HEK293 (cell line): Measurements from ENCODE around the gene HOXD1.

ENCODE experiments used
- BCL11B ChIP-seq: fragments of 450-650 bp; formaldehyde crosslinking; IDR thresholded peaks from 2 replicates; pipeline ENCODE4 v1.5.1; 2016; ENCODE audit warnings: low read depth, missing biosample characterization, missing genetic modification characterization
- GLIS2 ChIP-seq: fragments of 450-650 bp; formaldehyde crosslinking; IDR thresholded peaks from 2 replicates; pipeline ENCODE4 v1.5.1; 2016; ENCODE audit warnings: missing biosample characterization, missing genetic modification characterization
- IKZF3 ChIP-seq: fragments of 450-650 bp; IDR thresholded peaks from 2 replicates; pipeline ENCODE4 v1.5.0; 2018; ENCODE audit warnings: missing biosample characterization, mild to moderate bottlenecking, missing genetic modification characterization, moderate library complexity
- KLF9 ChIP-seq: fragments of 450-650 bp; formaldehyde crosslinking; IDR thresholded peaks from 2 replicates; pipeline ENCODE4 v1.5.1; 2016; ENCODE audit warnings: missing biosample characterization, missing genetic modification characterization, low read depth
- MEIS1 ChIP-seq: sonication (generic); formaldehyde crosslinking; IDR thresholded peaks from 2 replicates; pipeline ENCODE4 v1.8.1; 2022; ENCODE audit warnings: missing genetic modification reagents, mild to moderate bottlenecking, borderline replicate concordance
- SP7 ChIP-seq: fragments of 450-650 bp; formaldehyde crosslinking; IDR thresholded peaks from 2 replicates; pipeline ENCODE4 v1.5.1; 2016; ENCODE audit warnings: missing biosample characterization, missing genetic modification characterization
- TRIM28 ChIP-seq: IDR thresholded peaks from 2 replicates; pipeline ENCODE4 v1.6.1; 2011; ENCODE audit warnings: low read length, control low read depth, borderline replicate concordance
- ZBTB17 ChIP-seq: fragments of 450-650 bp; formaldehyde crosslinking; IDR thresholded peaks from 2 replicates; pipeline ENCODE4 v1.5.1; 2016; ENCODE audit warnings: missing biosample characterization, missing genetic modification characterization
- ZBTB48 ChIP-seq: fragments of 450-650 bp; formaldehyde crosslinking; IDR thresholded peaks from 2 replicates; pipeline ENCODE4 v1.5.1; 2016; ENCODE audit warnings: missing biosample characterization, missing genetic modification characterization
- ZNF157 ChIP-seq: fragments of 450-650 bp; formaldehyde crosslinking; IDR thresholded peaks from 2 replicates; pipeline ENCODE4 v1.5.1; 2016; ENCODE audit warnings: missing biosample characterization, missing genetic modification characterization
- ZNF211 ChIP-seq: fragments of 450-650 bp; formaldehyde crosslinking; IDR thresholded peaks from 2 replicates; pipeline ENCODE4 v1.5.1; 2016; ENCODE audit warnings: low read depth, missing biosample characterization, missing genetic modification characterization
- ZNF239 ChIP-seq: fragments of 450-650 bp; formaldehyde crosslinking; IDR thresholded peaks from 2 replicates; pipeline ENCODE4 v1.5.1; 2016; ENCODE audit warnings: missing biosample characterization, missing genetic modification characterization
- ZNF302 ChIP-seq: fragments of 450-650 bp; formaldehyde crosslinking; IDR thresholded peaks from 2 replicates; pipeline ENCODE4 v1.5.1; 2016; ENCODE audit warnings: missing biosample characterization, missing genetic modification characterization, low read depth
- ZNF311 ChIP-seq: fragments of 450-650 bp; formaldehyde crosslinking; IDR thresholded peaks from 2 replicates; pipeline ENCODE4 v1.5.1; 2017; ENCODE audit warnings: missing biosample characterization, missing genetic modification characterization, borderline replicate concordance
- ZNF404 ChIP-seq: fragments of 450-650 bp; formaldehyde crosslinking; IDR thresholded peaks from 2 replicates; pipeline ENCODE4 v1.5.1; 2017; ENCODE audit warnings: missing biosample characterization, missing genetic modification characterization
- ZNF423 ChIP-seq: fragments of 450-650 bp; formaldehyde crosslinking; IDR thresholded peaks from 2 replicates; pipeline ENCODE4 v1.5.1; 2016; ENCODE audit warnings: missing biosample characterization, missing genetic modification characterization
- ZNF48 ChIP-seq: fragments of 450-650 bp; formaldehyde crosslinking; IDR thresholded peaks from 2 replicates; pipeline ENCODE4 v1.5.1; 2016; ENCODE audit warnings: missing biosample characterization, missing genetic modification characterization
- ZNF510 ChIP-seq: fragments of 450-650 bp; formaldehyde crosslinking; IDR thresholded peaks from 2 replicates; pipeline ENCODE4 v1.5.1; 2018; ENCODE audit warnings: mild to moderate bottlenecking, missing genetic modification characterization, missing biosample characterization; ENCODE audit not compliant: insufficient replicate concordance
- ZNF529 ChIP-seq: fragments of 450-650 bp; formaldehyde crosslinking; IDR thresholded peaks from 2 replicates; pipeline ENCODE4 v1.5.1; 2017; ENCODE audit warnings: missing genetic modification characterization, missing biosample characterization; ENCODE audit not compliant: insufficient replicate concordance
- ZNF654 ChIP-seq: fragments of 450-650 bp; formaldehyde crosslinking; IDR thresholded peaks from 2 replicates; pipeline ENCODE4 v1.5.1; 2016; ENCODE audit warnings: low read depth, missing biosample characterization, missing genetic modification characterization
- ZNF658 ChIP-seq: fragments of 450-650 bp; formaldehyde crosslinking; IDR thresholded peaks from 2 replicates; pipeline ENCODE4; 2016; ENCODE audit warnings: missing biosample characterization, missing genetic modification characterization
- ZNF660 ChIP-seq: fragments of 450-650 bp; IDR thresholded peaks from 2 replicates; pipeline ENCODE4 v1.5.1; 2018; ENCODE audit warnings: missing biosample characterization, mild to moderate bottlenecking, missing genetic modification characterization
- ZNF785 ChIP-seq: fragments of 450-650 bp; formaldehyde crosslinking; IDR thresholded peaks from 2 replicates; pipeline ENCODE4 v1.5.1; 2016; ENCODE audit warnings: missing biosample characterization, missing genetic modification characterization
- ZNF843 ChIP-seq: fragments of 450-650 bp; formaldehyde crosslinking; IDR thresholded peaks from 2 replicates; pipeline ENCODE4 v1.5.1; 2016; ENCODE audit warnings: missing biosample characterization, missing genetic modification characterization
- ZXDB ChIP-seq: fragments of 450-650 bp; formaldehyde crosslinking; IDR thresholded peaks from 2 replicates; pipeline ENCODE4 v1.5.1; 2016; ENCODE audit warnings: missing biosample characterization, missing genetic modification characterization
- TF ChIP-seq, protein P1 (sequence below): fragments of 450-650 bp; formaldehyde crosslinking; IDR thresholded peaks from 2 replicates; pipeline ENCODE4 v1.5.1; 2017; ENCODE audit warnings: missing biosample characterization, mild to moderate bottlenecking, missing genetic modification characterization, moderate library complexity
- TF ChIP-seq, protein P2 (sequence below): fragments of 450-650 bp; IDR thresholded peaks from 2 replicates; pipeline ENCODE4 v1.5.1; 2018; ENCODE audit warnings: missing biosample characterization, mild to moderate bottlenecking, missing genetic modification characterization
- TF ChIP-seq, protein P3 (sequence below): fragments of 450-650 bp; formaldehyde crosslinking; optimal IDR thresholded peaks from 2 replicates; pipeline ENCODE3; 2016; ENCODE audit warnings: missing biosample characterization, mild to moderate bottlenecking, missing genetic modification characterization
- TF ChIP-seq, protein P4 (sequence below): fragments of 450-650 bp; formaldehyde crosslinking; conservative IDR thresholded peaks from 2 replicates; pipeline ENCODE4 v1.5.1; 2016; ENCODE audit warnings: low read depth, missing biosample characterization, missing genetic modification characterization
- TF ChIP-seq, protein P5 (sequence below): fragments of 450-650 bp; formaldehyde crosslinking; IDR thresholded peaks from 2 replicates; pipeline ENCODE4 v1.5.1; 2017; ENCODE audit warnings: missing biosample characterization, missing genetic modification characterization

Gene HOXD1

DNA sequence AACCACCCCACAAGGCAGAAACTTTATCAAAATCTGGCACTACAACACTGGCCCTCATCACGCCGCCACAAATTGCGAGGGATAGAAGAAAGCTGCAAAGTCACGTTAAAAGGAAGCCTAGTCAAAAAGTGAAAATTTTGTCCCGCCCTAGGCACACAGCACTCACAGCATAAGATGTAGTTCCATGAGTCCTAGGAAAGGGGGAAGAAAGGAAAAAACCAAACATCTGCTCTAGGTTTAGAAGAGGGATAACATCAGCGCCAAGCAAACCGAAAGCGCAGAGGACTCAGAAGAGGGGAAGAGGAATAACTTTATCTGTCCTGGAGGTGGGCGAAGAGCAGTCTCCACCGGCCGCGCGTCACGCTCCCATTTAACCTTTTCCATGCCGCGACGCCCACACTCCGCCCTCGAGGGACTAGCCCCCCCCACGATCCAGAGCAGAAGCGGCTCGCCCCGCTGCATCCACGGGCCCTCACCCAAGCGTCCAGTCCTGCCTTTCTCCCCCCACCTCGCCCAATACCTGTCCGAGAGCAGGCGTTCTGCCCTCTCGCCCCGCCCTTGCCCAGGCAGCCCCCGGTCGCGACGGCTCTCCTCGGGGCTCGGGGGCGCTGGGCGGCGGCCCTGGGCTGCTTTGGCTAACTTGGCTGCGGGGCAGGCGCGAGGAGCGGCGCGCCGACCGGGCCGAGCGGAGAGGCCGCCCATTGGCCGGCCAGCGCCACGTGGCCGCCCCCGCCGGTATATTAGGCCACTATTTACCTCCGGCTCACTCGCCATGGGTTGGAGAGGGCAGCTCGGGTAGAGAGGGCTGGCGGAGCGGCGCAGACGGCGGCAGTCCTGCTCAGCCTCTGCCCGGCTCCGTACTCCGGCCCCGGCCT is at the start of gene HOXD1 (continued):
- TF ChIP-seq, protein P1, sequence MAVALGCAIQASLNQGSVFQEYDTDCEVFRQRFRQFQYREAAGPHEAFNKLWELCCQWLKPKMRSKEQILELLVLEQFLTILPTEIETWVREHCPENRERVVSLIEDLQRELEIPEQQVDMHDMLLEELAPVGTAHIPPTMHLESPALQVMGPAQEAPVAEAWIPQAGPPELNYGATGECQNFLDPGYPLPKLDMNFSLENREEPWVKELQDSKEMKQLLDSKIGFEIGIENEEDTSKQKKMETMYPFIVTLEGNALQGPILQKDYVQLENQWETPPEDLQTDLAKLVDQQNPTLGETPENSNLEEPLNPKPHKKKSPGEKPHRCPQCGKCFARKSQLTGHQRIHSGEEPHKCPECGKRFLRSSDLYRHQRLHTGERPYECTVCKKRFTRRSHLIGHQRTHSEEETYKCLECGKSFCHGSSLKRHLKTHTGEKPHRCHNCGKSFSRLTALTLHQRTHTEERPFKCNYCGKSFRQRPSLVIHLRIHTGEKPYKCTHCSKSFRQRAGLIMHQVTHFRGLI = 0 out of 2 replicates have a peak, but pooled peaks have one; percentile 9
- TF ChIP-seq, protein P2, sequence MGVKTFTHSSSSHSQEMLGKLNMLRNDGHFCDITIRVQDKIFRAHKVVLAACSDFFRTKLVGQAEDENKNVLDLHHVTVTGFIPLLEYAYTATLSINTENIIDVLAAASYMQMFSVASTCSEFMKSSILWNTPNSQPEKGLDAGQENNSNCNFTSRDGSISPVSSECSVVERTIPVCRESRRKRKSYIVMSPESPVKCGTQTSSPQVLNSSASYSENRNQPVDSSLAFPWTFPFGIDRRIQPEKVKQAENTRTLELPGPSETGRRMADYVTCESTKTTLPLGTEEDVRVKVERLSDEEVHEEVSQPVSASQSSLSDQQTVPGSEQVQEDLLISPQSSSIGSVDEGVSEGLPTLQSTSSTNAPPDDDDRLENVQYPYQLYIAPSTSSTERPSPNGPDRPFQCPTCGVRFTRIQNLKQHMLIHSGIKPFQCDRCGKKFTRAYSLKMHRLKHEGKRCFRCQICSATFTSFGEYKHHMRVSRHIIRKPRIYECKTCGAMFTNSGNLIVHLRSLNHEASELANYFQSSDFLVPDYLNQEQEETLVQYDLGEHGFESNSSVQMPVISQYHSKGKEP (tag by site-specific recombination) = no peak
- no peak for TF ChIP-seq ZNF510 (tag by site-specific recombination)
- TF ChIP-seq ZNF48 (tag by site-specific recombination) = no peak
- TF ChIP-seq ZNF404 (tag by site-specific recombination) = no peak
- TF ChIP-seq ZNF529 = no peak
- peak; percentile 65 for TF ChIP-seq GLIS2 (tag by site-specific recombination)
- TF ChIP-seq ZNF654 (tag by site-specific recombination) = no peak
- peak; percentile 32 for TF ChIP-seq KLF9 (tag by site-specific recombination)
- TF ChIP-seq, protein P3, sequence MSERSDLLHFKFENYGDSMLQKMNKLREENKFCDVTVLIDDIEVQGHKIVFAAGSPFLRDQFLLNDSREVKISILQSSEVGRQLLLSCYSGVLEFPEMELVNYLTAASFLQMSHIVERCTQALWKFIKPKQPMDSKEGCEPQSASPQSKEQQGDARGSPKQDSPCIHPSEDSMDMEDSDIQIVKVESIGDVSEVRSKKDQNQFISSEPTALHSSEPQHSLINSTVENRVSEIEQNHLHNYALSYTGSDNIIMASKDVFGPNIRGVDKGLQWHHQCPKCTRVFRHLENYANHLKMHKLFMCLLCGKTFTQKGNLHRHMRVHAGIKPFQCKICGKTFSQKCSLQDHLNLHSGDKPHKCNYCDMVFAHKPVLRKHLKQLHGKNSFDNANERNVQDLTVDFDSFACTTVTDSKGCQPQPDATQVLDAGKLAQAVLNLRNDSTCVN (tag by site-specific recombination) = peak; percentile 83
- TF ChIP-seq ZXDB (tag by site-specific recombination) = no peak
- no peak for TF ChIP-seq ZNF843
- TF ChIP-seq, protein P4, sequence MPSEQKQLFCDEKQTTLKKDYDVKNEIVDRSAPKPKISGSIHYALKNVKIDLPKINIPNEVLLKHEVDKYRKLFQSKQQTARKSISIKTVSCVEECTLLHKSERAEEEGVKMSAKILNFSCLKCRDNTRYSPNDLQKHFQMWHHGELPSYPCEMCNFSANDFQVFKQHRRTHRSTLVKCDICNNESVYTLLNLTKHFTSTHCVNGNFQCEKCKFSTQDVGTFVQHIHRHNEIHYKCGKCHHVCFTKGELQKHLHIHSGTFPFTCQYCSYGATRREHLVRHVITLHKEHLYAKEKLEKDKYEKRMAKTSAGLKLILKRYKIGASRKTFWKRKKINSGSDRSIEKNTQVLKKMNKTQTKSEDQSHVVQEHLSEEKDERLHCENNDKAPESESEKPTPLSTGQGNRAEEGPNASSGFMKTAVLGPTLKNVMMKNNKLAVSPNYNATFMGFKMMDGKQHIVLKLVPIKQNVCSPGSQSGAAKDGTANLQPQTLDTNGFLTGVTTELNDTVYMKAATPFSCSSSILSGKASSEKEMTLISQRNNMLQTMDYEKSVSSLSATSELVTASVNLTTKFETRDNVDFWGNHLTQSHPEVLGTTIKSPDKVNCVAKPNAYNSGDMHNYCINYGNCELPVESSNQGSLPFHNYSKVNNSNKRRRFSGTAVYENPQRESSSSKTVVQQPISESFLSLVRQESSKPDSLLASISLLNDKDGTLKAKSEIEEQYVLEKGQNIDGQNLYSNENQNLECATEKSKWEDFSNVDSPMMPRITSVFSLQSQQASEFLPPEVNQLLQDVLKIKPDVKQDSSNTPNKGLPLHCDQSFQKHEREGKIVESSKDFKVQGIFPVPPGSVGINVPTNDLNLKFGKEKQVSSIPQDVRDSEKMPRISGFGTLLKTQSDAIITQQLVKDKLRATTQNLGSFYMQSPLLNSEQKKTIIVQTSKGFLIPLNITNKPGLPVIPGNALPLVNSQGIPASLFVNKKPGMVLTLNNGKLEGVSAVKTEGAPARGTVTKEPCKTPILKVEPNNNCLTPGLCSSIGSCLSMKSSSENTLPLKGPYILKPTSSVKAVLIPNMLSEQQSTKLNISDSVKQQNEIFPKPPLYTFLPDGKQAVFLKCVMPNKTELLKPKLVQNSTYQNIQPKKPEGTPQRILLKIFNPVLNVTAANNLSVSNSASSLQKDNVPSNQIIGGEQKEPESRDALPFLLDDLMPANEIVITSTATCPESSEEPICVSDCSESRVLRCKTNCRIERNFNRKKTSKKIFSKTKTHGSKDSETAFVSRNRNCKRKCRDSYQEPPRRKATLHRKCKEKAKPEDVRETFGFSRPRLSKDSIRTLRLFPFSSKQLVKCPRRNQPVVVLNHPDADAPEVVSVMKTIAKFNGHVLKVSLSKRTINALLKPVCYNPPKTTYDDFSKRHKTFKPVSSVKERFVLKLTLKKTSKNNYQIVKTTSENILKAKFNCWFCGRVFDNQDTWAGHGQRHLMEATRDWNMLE (tag by site-specific recombination) = 0 out of 2 replicates have a peak, but pooled peaks have one; percentile 27
- TF ChIP-seq, protein P5, sequence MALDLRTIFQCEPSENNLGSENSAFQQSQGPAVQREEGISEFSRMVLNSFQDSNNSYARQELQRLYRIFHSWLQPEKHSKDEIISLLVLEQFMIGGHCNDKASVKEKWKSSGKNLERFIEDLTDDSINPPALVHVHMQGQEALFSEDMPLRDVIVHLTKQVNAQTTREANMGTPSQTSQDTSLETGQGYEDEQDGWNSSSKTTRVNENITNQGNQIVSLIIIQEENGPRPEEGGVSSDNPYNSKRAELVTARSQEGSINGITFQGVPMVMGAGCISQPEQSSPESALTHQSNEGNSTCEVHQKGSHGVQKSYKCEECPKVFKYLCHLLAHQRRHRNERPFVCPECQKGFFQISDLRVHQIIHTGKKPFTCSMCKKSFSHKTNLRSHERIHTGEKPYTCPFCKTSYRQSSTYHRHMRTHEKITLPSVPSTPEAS (tag by site-specific recombination) = no peak
- no peak for TF ChIP-seq ZNF311 (tag by site-specific recombination)
- no peak for TF ChIP-seq ZNF157
- TF ChIP-seq MEIS1 = no peak
- no peak for TF ChIP-seq ZNF302 (tag by site-specific recombination)
- peak; percentile 91 for TF ChIP-seq ZBTB17
- peak; percentile 50; the same call in 1 of the 2 replicates for TF ChIP-seq ZNF660 (tag by site-specific recombination)
- no peak for TF ChIP-seq ZNF239 (tag by site-specific recombination)
- TF ChIP-seq ZNF211 (tag by site-specific recombination) = no peak
- peak; percentile 54; the same call in 1 of the 2 replicates for TF ChIP-seq SP7 (tag by site-specific recombination)
- no peak for TF ChIP-seq IKZF3 (tag by site-specific recombination)
- no peak for TF ChIP-seq ZNF423 (tag by site-specific recombination)
- TF ChIP-seq TRIM28 = no peak
- TF ChIP-seq ZBTB48 (tag by site-specific recombination) = 0 out of 2 replicates have a peak, but pooled peaks have one; percentile 21
- no peak; the same call in 1 of the 2 replicates for TF ChIP-seq BCL11B
- TF ChIP-seq ZNF785 (tag by site-specific recombination) = no peak
- no peak for TF ChIP-seq ZNF658
